Right lobe of liver (tissue), 6 donors: Measurements from ENCODE around the gene PPP1R1B. TPM values are rescaled to one million over a fixed set of nuclear protein-coding genes. Genes with fewer than 3 reads are reported as not detected.
A peak's percentile ranks its signal among the peaks of the same experiment; 100 is the strongest.

Experiments used
- ATAC-seq, 4 donors: fragments of 200-7000 bp; cut with Tn5 transposase; one replicate each; pipeline ENCODE4 v1.9.1; 2020; ENCODE audit warnings: mild to moderate bottlenecking in 4 of 4, moderate library complexity in 4 of 4
- DNase-seq, 3 donors: peaks; one replicate each; pipeline ENCODE4 v3.0.0-alpha.2; 2020
- H3K27ac ChIP-seq, 3 donors: fragments of 200-600 bp; one replicate each; pipeline ENCODE4 v1.8.0; 2022
- H3K27me3 ChIP-seq, 2 donors: fragments of 200-600 bp; one replicate each; pipeline ENCODE4 v1.8.0; 2022
- H3K36me3 ChIP-seq, 4 donors: fragments of 200-600 bp; sonication (generic) in 1 of 4; one replicate each; pipeline versions ENCODE4 v1.5.1 to v1.8.0; 2017 to 2022; ENCODE audit warnings: control low read depth in 1 of 4
- H3K4me1 ChIP-seq, 4 donors: fragments of 200-600 bp; sonication (generic) in 1 of 4; one replicate each; pipeline versions ENCODE4 v1.5.1 to v1.8.0; 2017 to 2022; ENCODE audit warnings: control low read depth in 1 of 4
- H3K4me3 ChIP-seq, 3 donors: fragments of 200-600 bp; one replicate each; pipeline ENCODE4 v1.8.0; 2022
- H3K9me3 ChIP-seq, 4 donors: fragments of 200-600 bp; sonication (generic) in 1 of 4; one replicate each; pipeline versions ENCODE4 v1.5.1 to v1.8.0; 2017 to 2022; ENCODE audit warnings: control low read depth in 1 of 4
- CTCF ChIP-seq, 4 donors: fragments of 200-600 bp in 3 of 4; fragments of 450-650 bp in 1 of 4; IDR thresholded peaks; one replicate each; pipeline versions ENCODE4 v1.5.1 to v1.8.0; 2016 to 2022; ENCODE audit warnings: antibody characterized with exemption in 4 of 4, mild to moderate bottlenecking in 2 of 4
- POLR2A ChIP-seq: fragments of 450-650 bp; IDR thresholded peaks from one replicate; pipeline ENCODE4 v1.6.1; 2017; ENCODE audit warnings: antibody characterized with exemption, mild to moderate bottlenecking
- WGBS: methylation state at CpG from one replicate; pipeline ENCODE4 v1.1.6; 2018; ENCODE audit warnings: low coverage, low lambda C conversion rate; ENCODE audit not compliant: insufficient coverage; ENCODE audit errors: missing lambda C conversion rate; 5-methylcytosine and 5-hydroxymethylcytosine counted together
- intact Hi-C, 2 donors: fragments of 100-400 bp; cut with DNase I; formaldehyde crosslinking; loops; one replicate each; pipeline versions ENCODE4 v1.11.2 to v1.14.1; 2022
- total RNA-seq, 6 experiments: library from RNA; depleted of rRNA in 2 of 6; stranded (reverse); fragments of >200 nt in 2 of 6; fragmentation: NEBNext Ultra II Directional in 3 of 6; extraction: Animal tissue kit (Norgen Biotek cat#: 25700) in 3 of 6; gene quantifications; one replicate each; pipeline versions ENCODE4 v1.1.0 to v1.2.4, GENCODE V29; 2016 to 2023
- donor health status: DM: no; HTN: yes; CAD: no.
- donor health status: DM: no; HTN: no; CAD: no.
- donor health status: DM: no; HTN: no; CAD: no.
- donor health status: DM: no; HTN: yes; CAD: no.
- donor health status: DM: no; HTN: yes; CAD: no.

Gene PPP1R1B
- total RNA-seq, 6 experiments from 2014 or later = 0.46 TPM; not detected in 5

- WGBS = 73% methylated on average over 2 of the region's 4 CpGs
- no peak for TF ChIP-seq POLR2A
- no peak for TF ChIP-seq CTCF (IDR thresholded peaks at IDR 0.05)
- intact Hi-C loops = loop anchor here (5.0 to 10.0 kb wide), 2 partner anchors 46 to 57 kb away; partner anchors contain the start of gene PPP1R1B (in 1 of the 2)
- peaks cover 0 to 4% of the 10 kb centered on the region in 2 donors for H3K27me3 ChIP-seq
- H3K27ac ChIP-seq = no peak overlapping the region
- no peak overlapping the region for H3K4me3 ChIP-seq
- H3K36me3 ChIP-seq = no peaks in the 10 kb centered on the region
- ATAC-seq (no peak), DNase-seq (no peak)
- H3K4me1 ChIP-seq = peaks cover 0 to 26% (median 8%) of the 10 kb centered on the region in 4 donors
- no peaks in the 10 kb centered on the region for H3K9me3 ChIP-seq
Observed at GRCh38 chr17:39670746-39671145, 44.0 kb downstream of the PPP1R1B start.

- Histone ChIP-seq H3K27ac (no peak overlapping the region), H3K36me3 (no peaks in the 10 kb centered on the region), H3K4me3 (no peak overlapping the region), H3K9me3 (no peaks in the 10 kb centered on the region), H3K27me3 (peaks cover 0 to 4% of the 10 kb centered on the region in 2 donors), H3K4me1 (peaks cover 0 to 18% (median 3%) of the 10 kb centered on the region in 4 donors)
- ATAC-seq (peak; percentile 51 to 64 (median 56)), DNase-seq (peak in 2 of 3 donors; percentile 42 to 55)
- peak; percentile 52 to 63 (median 58) for TF ChIP-seq CTCF (IDR thresholded peaks at IDR 0.05)
- TF ChIP-seq POLR2A = no peak
- WGBS = 6% methylated on average over 5 of the region's 19 CpGs
- intact Hi-C loops = loop anchor here (5.0 to 10.0 kb wide), 2 partner anchors 47 to 55 kb away; partner anchors contain the start of gene PPP1R1B (in 1 of the 2)
Observed at GRCh38 chr17:39671651-39672521, 45.1 kb downstream of the PPP1R1B start.

DNA sequence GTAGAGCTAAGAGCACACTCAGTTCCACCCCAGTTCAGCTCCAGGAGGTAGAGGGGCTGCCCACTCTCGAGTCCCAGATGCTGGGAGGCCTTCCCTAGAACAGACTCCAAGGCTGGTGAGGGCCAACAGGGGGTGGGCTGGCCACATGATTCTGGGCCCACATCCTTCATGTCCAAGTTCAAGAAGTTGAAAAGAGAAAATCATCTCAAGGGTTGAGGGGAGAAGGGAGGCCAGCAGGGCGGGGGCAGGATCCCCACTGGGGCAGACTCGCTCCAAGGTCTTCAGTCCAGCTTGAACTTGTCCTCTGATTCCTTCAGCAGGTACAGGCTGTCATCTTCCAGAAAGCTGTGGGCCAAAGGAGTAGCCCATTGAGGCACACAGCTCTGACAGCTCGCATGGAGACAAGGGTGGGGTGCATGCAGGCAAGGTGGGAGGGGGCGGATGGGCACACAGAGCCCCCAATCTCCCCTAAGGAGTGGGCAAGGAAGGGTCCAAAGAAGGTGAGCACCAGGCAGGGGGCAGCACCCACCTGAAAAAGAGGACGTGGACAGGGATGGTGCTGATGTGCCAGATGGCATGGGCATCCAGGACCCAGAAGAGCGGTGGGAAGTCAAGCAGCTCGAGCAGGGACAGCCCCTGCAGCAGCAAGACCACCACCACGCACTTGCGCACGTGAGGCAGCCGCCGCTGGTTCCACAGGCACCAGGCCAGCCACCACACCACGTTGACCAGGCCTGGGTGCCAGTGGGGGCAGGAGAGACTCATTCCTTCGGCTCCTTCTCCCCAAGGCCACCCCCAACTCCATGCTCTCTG is 46.0 kb downstream of the PPP1R1B start:
- intact Hi-C loops = loop anchor here (5.0 to 10.0 kb wide), 2 partner anchors 48 to 55 kb away; partner anchors contain the start of gene PPP1R1B (in 1 of the 2)
- no peak overlapping the region for H3K27ac ChIP-seq

More for the DNA sequence above, 46.0 kb downstream of the PPP1R1B start:
- whole genome bisulfite sequencing = 79% methylated on average over 5 of the region's 15 CpGs
- H3K4me1 ChIP-seq = peaks cover 0 to 9% (median 0%) of the 10 kb centered on the region in 4 donors
- TF ChIP-seq POLR2A = no peak
- TF ChIP-seq CTCF (IDR thresholded peaks at IDR 0.05) = no peak
- DNase-seq (peak in 2 of 3 donors; percentile 8 to 46), ATAC-seq (no peak)
- no peaks in the 10 kb centered on the region for H3K9me3 ChIP-seq
- H3K36me3 ChIP-seq = no peaks in the 10 kb centered on the region
- H3K4me3 ChIP-seq = no peak overlapping the region
- peaks cover 0 to 4% of the 10 kb centered on the region in 2 donors for H3K27me3 ChIP-seq
